Keratinocyte (primary cell): Measurements from ENCODE around the gene USP49. TPM values are rescaled to one million over a fixed set of nuclear protein-coding genes. Genes with fewer than 3 reads are reported as not detected.

Source experiments
- DNase-seq: peaks from one replicate; pipeline ENCODE4 v3.0.0-alpha.2; 2011; ENCODE audit warnings: low read depth, missing footprints, low spot score
- FAIRE-seq: peaks from 2 replicates; lab custom pipeline; 2011; peaks lifted over from hg19 to GRCh38; lab: Jason Lieb, UNC
- H2AFZ ChIP-seq: 2 replicates; pipeline ENCODE4 v1.6.0; 2012; ENCODE audit warnings: low read length, control low read depth, inconsistent platforms; ENCODE audit not compliant: control insufficient read depth
- H3K27ac ChIP-seq: 2 replicates; pipeline ENCODE4 v1.5.1; 2011; ENCODE audit warnings: low read length; ENCODE audit not compliant: control insufficient read depth, insufficient read depth
- H3K27me3 ChIP-seq: 3 replicates; pipeline ENCODE4 v1.6.0; 2011; ENCODE audit warnings: low read length; ENCODE audit not compliant: control insufficient read depth, insufficient read depth; ENCODE audit errors: extremely low read depth
- H3K36me3 ChIP-seq, 2 experiments: 2 replicates in 1 of 2; 3 replicates in 1 of 2; pipeline ENCODE4 v1.5.1; 2011; ENCODE audit warnings: low read length in 2 of 2, mild to moderate bottlenecking in 1 of 2; ENCODE audit not compliant: control insufficient read depth in 2 of 2, insufficient read depth in 2 of 2; ENCODE audit errors: extremely low read depth in 1 of 2
- H3K4me1 ChIP-seq: 3 replicates; pipeline ENCODE4 v1.5.1; 2011; ENCODE audit warnings: low read length; ENCODE audit not compliant: control insufficient read depth, insufficient read depth; ENCODE audit errors: extremely low read depth
- H3K4me2 ChIP-seq: 3 replicates; pipeline ENCODE4 v1.6.0; 2011; ENCODE audit warnings: low read depth, low read length; ENCODE audit not compliant: control insufficient read depth, insufficient read depth; ENCODE audit errors: extremely low read depth
- H3K4me3 ChIP-seq, 3 experiments: fragments of 200-600 bp in 1 of 3; sonication (generic) in 1 of 3; 2 replicates in 2 of 3; 3 replicates in 1 of 3; pipeline ENCODE4 v1.5.1; 2011 to 2016; ENCODE audit warnings: low read length in 3 of 3, mild to moderate bottlenecking in 3 of 3, control low read depth in 2 of 3, inconsistent platforms in 1 of 3, low read depth in 1 of 3, mixed read lengths in 1 of 3, mixed run types in 1 of 3, moderate library complexity in 1 of 3; ENCODE audit not compliant: control insufficient read depth in 2 of 3, insufficient read depth in 2 of 3; ENCODE audit errors: extremely low read depth in 1 of 3
- H3K79me2 ChIP-seq: 2 replicates; pipeline ENCODE4 v1.6.0; 2012; ENCODE audit warnings: low read length; ENCODE audit not compliant: control insufficient read depth, insufficient read depth
- H3K9ac ChIP-seq: 3 replicates; pipeline ENCODE4 v1.6.0; 2011; ENCODE audit warnings: low read length; ENCODE audit not compliant: control insufficient read depth, insufficient read depth; ENCODE audit errors: extremely low read depth
- H3K9me1 ChIP-seq: 3 replicates; pipeline ENCODE4 v1.6.0; 2011; ENCODE audit warnings: low read length; ENCODE audit not compliant: control insufficient read depth, insufficient read depth; ENCODE audit errors: extremely low read depth
- H3K9me3 ChIP-seq: 2 replicates; pipeline ENCODE4 v1.5.1; 2012; ENCODE audit warnings: low read depth, low read length; ENCODE audit not compliant: control insufficient read depth
- H4K20me1 ChIP-seq: 3 replicates; pipeline ENCODE4 v1.6.0; 2011; ENCODE audit warnings: low read length; ENCODE audit not compliant: control insufficient read depth, insufficient read depth; ENCODE audit errors: extremely low read depth
- CTCF ChIP-seq, 3 experiments: IDR thresholded peaks in 1 of 3; conservative IDR thresholded peaks in 1 of 3; optimal IDR thresholded peaks in 1 of 3; 2 replicates in 2 of 3; 3 replicates in 1 of 3; pipeline versions ENCODE3 to v1.5.1; 2011; ENCODE audit warnings: low read length in 3 of 3, mild to moderate bottlenecking in 3 of 3, moderate library complexity in 2 of 3, control low read depth in 1 of 3, inconsistent platforms in 1 of 3; ENCODE audit not compliant: insufficient read depth in 2 of 3; ENCODE audit errors: extremely low read depth in 1 of 3
- EZH2 ChIP-seq: IDR thresholded peaks from one replicate; pipeline ENCODE4 v1.6.1; 2012; ENCODE audit warnings: inconsistent platforms, mild to moderate bottlenecking, low read length, moderate library complexity
- dilution Hi-C: fragments of 300-500 bp; cut with MboI; formaldehyde crosslinking; loops from one replicate; pipeline ENCODE4 v1.7.0; 2020; ENCODE audit warnings: low sequenced_read_pairs; ENCODE audit not compliant: extremely low pct_ligation_motif_present
- polyA plus RNA-seq, 5 experiments: library from polyadenylated mRNA; depleted of rRNA in 3 of 5; stranded (reverse) in 3 of 5; stranded (forward) in 1 of 5; unstranded in 1 of 5; fragments of >200 nt; gene quantifications; 1 replicate in 1 of 5; 2 replicates in 3 of 5; 3 replicates in 1 of 5; pipeline versions ENCODE4 v1.2.1 to v1.2.3, GENCODE V29; 2011 to 2012; ENCODE audit warnings: missing spikeins in 2 of 5, low read depth in 1 of 5, low replicate concordance in 1 of 5

The USP49 gene
- polyA plus RNA-seq, 1 donor (not counting 4 experiments of a cell fraction or from before 2014, with no cell fraction given) = 2.3 TPM

- no peak overlapping the region for H3K4me3 ChIP-seq
- no peak overlapping the region for H3K4me2 ChIP-seq
- no peak for FAIRE-seq
- no peaks in the 10 kb centered on the region for H3K79me2 ChIP-seq
- H3K9me1 ChIP-seq = no peaks in the 10 kb centered on the region
- no peak overlapping the region for H2AFZ ChIP-seq
- no peak overlapping the region for H3K9ac ChIP-seq
- no peaks in the 10 kb centered on the region for H4K20me1 ChIP-seq
- no peaks in the 10 kb centered on the region for H3K36me3 ChIP-seq
- H3K9me3 ChIP-seq = no peaks in the 10 kb centered on the region
- DNase-seq = no peak
- H3K4me1 ChIP-seq = no peaks in the 10 kb centered on the region
- TF ChIP-seq EZH2 (no peak), CTCF (optimal IDR thresholded peaks at IDR 0.05 in 1 of 3, IDR thresholded peaks at IDR 0.05 in 1 of 3, conservative IDR thresholded peaks at IDR 0.05 in 1 of 3; ENCODE audit: extremely low read depth in 1 of 3, insufficient read depth in 2 of 3, low read length in 3 of 3) (no peak)
- dilution Hi-C loops = no loop called here
- no peak overlapping the region for H3K27ac ChIP-seq
- H3K27me3 ChIP-seq = no peaks in the 10 kb centered on the region
These were observed 16.9 kb downstream of the USP49 start for GRCh38 chr6:41878246-41878645.

GRCh38 chr6:41877051-41877680, 18.0 kb downstream of the USP49 start:
- no peak overlapping the region for H3K9ac ChIP-seq
- no peak overlapping the region for H3K27ac ChIP-seq
- no peak overlapping the region for H3K4me2 ChIP-seq
- no peaks in the 10 kb centered on the region for H3K27me3 ChIP-seq
- no peaks in the 10 kb centered on the region for H4K20me1 ChIP-seq
- H3K79me2 ChIP-seq = no peaks in the 10 kb centered on the region
- dilution Hi-C loops = no loop called here
- H3K9me1 ChIP-seq = no peaks in the 10 kb centered on the region
- H2AFZ ChIP-seq = no peak overlapping the region
- no peak for TF ChIP-seq CTCF (optimal IDR thresholded peaks at IDR 0.05 in 1 of 3, IDR thresholded peaks at IDR 0.05 in 1 of 3, conservative IDR thresholded peaks at IDR 0.05 in 1 of 3; ENCODE audit: extremely low read depth in 1 of 3, insufficient read depth in 2 of 3, low read length in 3 of 3)
- no peaks in the 10 kb centered on the region for H3K36me3 ChIP-seq
- FAIRE-seq (no peak), DNase-seq (no peak)
- no peaks in the 10 kb centered on the region for H3K4me1 ChIP-seq
- no peaks in the 10 kb centered on the region for H3K9me3 ChIP-seq
- no peak overlapping the region for H3K4me3 ChIP-seq
